GM08714 (cell line): ENCODE measurements around the gene NUP205.

Experiments used
- H3K4me3 ChIP-seq: fragments of 200-500 bp; sonication (Bioruptor generic); 2 replicates; pipeline ENCODE4 v1.5.1; 2014; ENCODE audit warnings: mild to moderate bottlenecking, low read length, inconsistent platforms
- ZNF274 ChIP-seq: IDR thresholded peaks from 2 replicates; pipeline ENCODE4 v1.6.1; 2012; ENCODE audit warnings: mild to moderate bottlenecking, low read depth, low read length

NUP205 gene, protein sequence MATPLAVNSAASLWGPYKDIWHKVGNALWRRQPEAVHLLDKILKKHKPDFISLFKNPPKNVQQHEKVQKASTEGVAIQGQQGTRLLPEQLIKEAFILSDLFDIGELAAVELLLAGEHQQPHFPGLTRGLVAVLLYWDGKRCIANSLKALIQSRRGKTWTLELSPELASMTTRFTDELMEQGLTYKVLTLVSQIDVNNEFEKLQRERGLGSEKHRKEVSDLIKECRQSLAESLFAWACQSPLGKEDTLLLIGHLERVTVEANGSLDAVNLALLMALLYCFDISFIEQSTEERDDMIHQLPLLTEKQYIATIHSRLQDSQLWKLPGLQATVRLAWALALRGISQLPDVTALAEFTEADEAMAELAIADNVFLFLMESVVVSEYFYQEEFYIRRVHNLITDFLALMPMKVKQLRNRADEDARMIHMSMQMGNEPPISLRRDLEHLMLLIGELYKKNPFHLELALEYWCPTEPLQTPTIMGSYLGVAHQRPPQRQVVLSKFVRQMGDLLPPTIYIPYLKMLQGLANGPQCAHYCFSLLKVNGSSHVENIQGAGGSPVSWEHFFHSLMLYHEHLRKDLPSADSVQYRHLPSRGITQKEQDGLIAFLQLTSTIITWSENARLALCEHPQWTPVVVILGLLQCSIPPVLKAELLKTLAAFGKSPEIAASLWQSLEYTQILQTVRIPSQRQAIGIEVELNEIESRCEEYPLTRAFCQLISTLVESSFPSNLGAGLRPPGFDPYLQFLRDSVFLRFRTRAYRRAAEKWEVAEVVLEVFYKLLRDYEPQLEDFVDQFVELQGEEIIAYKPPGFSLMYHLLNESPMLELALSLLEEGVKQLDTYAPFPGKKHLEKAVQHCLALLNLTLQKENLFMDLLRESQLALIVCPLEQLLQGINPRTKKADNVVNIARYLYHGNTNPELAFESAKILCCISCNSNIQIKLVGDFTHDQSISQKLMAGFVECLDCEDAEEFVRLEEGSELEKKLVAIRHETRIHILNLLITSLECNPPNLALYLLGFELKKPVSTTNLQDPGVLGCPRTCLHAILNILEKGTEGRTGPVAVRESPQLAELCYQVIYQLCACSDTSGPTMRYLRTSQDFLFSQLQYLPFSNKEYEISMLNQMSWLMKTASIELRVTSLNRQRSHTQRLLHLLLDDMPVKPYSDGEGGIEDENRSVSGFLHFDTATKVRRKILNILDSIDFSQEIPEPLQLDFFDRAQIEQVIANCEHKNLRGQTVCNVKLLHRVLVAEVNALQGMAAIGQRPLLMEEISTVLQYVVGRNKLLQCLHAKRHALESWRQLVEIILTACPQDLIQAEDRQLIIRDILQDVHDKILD (N-terminal part only)

GRCh38 chr7:135557455-135558336, at the start of gene NUP205:
TSS of gene NUP205 (plus strand) at chr7:135557917. CDS start at chr7:135557945, 28 bp downstream.
- TF ChIP-seq ZNF274, result no peak
- H3K4me3 ChIP-seq, result peak within 1 kb of the TSS; percentile 92

DNA sequence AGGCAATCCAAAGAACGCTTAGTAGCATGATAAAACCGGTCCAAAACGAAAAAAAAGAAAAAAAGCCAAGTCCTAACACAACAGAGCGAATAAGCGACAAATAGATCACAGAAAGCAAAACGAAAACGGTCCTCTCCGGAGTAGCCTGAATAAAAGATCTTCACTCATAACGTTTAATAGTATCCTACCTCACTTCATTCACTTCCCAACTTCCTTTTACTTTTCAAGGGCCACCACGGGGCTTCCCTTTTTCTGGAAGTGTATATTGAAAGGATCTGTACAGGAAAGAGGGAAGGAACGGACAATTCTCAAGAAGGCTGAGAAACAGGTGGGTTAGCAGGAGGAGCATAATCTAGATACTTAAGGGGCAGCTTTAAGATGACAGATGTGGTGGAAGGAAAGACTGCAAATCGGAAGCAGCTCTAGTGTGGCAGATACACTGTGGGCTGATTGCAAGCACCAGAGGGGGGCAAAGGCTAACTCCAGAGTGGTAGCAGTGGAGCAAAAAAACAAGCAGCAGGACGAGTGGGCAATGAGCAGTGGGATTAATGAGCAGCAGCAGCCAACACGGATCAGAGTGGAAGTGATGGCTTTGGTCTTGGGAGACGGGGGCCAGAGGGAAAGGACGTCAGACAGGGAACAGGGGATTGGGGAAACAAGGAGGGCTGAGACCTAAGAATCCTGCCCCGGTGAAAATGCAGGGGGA, 48.7 kb upstream of the NUP205 start:
- H3K4me3 ChIP-seq, result peak overlapping the region; percentile 94
- TF ChIP-seq ZNF274, result no peak

DNA sequence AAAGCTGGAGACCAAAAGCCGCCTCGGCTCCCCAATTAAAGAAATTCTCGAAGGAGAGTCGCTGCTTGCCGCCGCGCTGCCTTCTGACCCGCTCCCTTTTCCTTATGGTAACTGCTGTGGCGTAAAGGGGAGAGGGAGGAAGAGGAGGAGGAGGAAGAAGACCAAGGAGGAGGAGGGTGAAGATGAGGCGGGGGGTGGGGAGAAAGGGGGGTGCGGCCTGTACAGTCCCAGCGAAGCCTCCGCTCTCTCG, 48.2 kb upstream of the NUP205 start:
- no peak for TF ChIP-seq ZNF274
- peak overlapping the region; percentile 94 for H3K4me3 ChIP-seq

- peak within 1 kb of the TSS; percentile 94 for H3K4me3 ChIP-seq
These were observed 47.7 kb upstream of the NUP205 start, which contains the start of gene CNOT4 for GRCh38 chr7:135509839-135510591. TSS of gene CNOT4 (minus strand) at chr7:135510102. CDS start at chr7:135438331, 71,771 bp downstream.

DNA sequence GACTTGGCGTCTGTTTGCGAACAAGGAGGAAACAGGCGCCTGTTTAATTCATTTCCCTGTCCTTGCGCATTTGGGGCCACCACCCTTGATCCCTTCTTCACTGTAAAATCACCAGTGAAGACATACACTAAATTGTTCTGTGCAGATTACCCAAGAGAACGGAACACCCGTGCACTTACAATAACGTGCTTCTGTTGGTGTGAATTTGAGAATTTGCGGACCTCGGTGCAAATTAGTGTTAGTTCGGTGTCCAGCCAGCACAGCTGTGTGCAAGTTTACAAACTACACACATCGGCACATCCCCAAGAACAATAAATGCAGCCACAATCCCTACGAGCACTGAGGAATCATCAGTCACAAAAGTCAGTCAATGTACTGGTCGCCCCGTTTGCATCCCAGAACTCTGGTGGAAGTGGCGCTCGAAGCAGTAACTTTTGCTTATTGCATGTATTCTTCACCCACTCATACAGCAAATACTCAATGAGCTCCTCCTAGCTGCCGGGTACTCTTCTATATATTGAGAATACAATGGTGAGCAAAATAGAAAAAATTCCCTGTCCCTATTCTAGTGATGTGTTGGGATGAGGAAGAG, 47.0 kb upstream of the NUP205 start:
- H3K4me3 ChIP-seq, result peak overlapping the region; percentile 78
- no peak for TF ChIP-seq ZNF274

More at GRCh38 chr7:135509839-135510591, 47.7 kb upstream of the NUP205 start, which contains the start of gene CNOT4:
- no peak for TF ChIP-seq ZNF274

GRCh38 chr7:135512135-135512887, 45.4 kb upstream of the NUP205 start:
- no peak for TF ChIP-seq ZNF274
- no peak overlapping the region for H3K4me3 ChIP-seq

GRCh38 chr7:135514856-135515255, 42.9 kb upstream of the NUP205 start:
- TF ChIP-seq ZNF274, result no peak
- no peak overlapping the region for H3K4me3 ChIP-seq

- no peak for TF ChIP-seq ZNF274
- no peak overlapping the region for H3K4me3 ChIP-seq
These were observed 40.7 kb upstream of the NUP205 start for GRCh38 chr7:135517060-135517459.

GRCh38 chr7:135518748-135519147, 39.0 kb upstream of the NUP205 start:
- no peak for TF ChIP-seq ZNF274
- no peak overlapping the region for H3K4me3 ChIP-seq

GRCh38 chr7:135519233-135519688, 38.5 kb upstream of the NUP205 start:
- no peak for TF ChIP-seq ZNF274
- no peak overlapping the region for H3K4me3 ChIP-seq

DNA sequence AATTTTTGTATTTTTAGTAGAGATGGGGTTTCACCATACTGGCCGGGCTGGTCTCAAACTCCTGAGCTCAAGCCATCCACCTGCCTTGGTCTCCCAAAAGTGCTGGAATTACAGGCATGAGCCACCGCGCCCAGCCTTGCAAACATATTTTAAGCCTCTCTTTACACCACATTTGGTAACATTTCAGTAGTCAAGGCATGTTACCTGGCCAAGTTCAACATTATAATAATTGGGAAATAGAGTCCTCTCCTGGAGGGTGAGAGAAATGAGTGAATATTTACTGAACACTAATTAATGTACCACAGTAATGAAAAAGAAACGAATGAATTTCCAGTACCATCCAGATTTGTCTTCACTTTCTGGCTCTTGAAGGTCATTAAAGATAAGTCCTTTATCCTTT, 37.8 kb upstream of the NUP205 start:
- no peak overlapping the region for H3K4me3 ChIP-seq
- no peak for TF ChIP-seq ZNF274
